ENCODE results near the gene PODXL.
"Not testable (repeated sequence)": the region's sequence is repeated elsewhere in the genome, so short reads cannot be mapped to it uniquely, and the experiment has no call there.

The PODXL gene

DNA sequence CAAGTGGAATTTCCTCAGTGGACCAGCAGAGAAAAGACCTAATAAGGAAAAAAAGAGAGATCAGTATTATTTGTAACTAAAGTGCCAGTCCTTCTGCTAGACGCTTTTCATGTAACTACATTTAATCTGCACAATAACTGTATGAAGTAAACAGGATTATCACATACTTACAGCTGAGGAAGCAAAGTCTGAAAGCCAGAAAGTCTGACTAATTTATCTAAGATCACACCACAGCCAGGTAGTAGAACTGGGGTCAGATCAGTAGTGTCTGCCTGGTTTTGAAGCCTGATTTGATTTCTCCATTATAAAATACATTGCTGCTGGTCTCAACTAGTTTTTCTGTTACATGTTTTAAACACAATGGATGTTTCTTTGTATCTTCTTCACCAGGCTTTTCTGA lies 69.2 kb downstream of the PODXL start:
- DNase-seq: no peak

DNA sequence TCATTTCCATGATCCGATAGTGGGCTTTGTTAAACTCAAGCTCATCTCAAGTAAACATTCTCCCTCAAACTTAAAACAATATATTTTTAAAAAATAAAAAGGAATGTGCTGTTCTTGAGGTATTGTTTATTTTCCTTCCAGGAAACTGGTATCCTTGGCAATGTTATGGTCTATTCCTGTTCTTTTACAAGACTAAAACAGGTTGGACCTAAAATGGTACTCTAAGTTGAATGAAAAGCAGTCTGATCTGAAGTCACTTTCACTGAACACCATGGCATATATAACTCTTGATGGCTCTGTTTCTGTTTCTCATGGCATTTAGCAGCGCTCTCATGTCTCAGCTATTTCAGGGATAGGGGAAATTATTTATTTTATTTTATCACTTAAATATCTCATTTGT lies 70.1 kb downstream of the PODXL start:
- DNase-seq: no peak

DNA sequence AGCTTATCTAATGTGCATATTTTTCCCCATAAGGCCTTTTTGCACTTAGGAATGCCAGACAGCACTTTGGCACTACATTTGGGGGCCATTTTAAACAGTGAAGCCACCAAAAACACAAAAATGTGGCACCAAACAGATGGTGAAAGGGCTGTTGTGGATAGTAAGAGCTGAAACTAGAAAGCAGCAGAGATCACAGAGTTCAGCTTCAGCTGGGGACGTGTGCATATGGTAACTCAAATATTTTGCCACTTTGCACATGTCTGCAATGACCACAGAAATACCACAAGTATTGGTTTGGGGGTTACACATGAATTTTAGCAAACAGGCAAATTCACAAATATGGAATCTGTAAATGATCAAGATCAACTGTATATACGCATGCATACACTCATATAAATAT lies 72.8 kb downstream of the PODXL start:
- DNase-seq: no peak

DNA sequence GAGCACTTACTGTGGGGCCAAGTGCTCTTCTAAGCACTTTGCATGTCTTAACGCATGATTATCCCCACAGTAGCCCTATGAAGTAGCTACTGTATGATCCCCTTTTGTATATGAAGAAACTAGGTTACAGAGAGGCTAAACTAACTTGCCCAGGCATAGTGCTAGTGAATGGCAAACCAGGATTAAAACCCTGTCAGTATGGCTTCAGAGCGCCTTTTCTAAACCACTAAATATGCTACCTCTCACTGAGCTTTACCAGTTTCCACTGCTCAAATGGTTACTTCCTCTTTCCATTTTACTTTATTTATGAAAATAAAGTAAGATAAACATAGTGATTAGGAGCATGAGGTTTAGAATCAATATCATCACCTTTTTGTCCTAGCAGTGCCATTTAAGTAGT lies 73.6 kb downstream of the PODXL start:
- no peak for DNase-seq

DNA sequence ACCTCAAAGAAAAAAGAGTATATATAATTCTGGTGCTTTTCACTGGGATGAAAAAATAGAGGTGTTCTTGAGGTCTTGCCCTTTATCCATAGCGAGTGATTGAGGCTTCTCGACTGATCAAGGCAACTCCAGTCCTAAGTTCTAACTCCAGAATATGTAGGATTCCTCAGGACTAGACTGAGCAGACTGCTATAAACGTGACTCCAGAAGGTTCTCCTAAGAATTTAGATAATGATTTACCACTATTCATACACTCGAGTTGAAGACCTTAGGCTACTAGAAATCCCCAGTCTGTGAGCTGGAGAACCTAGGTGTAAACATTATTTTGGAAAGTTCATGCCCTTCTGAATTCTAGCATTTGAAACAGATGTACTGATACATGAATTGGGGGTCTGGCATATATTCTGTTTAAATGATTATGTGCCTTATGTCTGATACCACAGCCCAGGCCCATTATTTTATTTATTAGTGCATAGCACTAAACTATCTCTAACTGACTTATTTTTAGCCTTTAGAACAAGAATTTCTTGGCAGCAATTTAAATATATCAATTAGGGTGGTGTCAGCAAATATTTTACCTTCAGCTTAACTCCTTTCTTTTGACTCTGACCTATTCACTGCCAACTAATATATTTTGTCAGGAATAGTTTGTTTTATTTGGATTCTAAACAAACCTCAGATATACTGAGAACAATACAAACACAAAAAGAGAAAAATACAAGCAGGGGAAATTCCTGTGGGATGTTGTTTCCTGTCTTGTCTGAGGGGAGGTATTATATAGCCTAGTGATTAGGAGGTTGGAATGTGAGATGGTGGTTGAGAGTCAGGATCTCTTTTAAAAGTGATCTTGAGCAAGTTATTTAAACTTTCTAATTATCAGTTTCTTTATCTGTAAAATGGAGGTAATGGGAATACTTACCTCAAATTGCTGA lies 75.8 kb downstream of the PODXL start:
- no peak for DNase-seq

DNA sequence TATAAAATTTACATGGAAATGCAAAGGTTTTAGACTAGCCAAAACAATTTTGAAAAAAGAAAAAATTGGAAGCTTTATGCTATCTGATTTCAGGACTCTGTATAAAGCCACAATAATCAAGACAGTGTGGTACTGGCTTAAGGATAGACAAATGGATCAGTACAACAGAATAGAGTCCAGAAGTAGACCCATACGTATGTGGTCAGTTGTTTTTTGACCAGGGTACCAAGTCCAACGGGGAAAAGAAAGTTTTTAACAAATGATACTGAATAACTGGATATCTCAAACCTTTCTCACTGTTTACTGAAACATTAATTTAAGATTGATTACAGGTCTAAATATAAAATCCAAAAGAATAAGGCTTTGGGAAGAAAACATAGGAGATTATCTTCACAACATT lies 79.7 kb downstream of the PODXL start:
- DNase-seq: no peak

DNA sequence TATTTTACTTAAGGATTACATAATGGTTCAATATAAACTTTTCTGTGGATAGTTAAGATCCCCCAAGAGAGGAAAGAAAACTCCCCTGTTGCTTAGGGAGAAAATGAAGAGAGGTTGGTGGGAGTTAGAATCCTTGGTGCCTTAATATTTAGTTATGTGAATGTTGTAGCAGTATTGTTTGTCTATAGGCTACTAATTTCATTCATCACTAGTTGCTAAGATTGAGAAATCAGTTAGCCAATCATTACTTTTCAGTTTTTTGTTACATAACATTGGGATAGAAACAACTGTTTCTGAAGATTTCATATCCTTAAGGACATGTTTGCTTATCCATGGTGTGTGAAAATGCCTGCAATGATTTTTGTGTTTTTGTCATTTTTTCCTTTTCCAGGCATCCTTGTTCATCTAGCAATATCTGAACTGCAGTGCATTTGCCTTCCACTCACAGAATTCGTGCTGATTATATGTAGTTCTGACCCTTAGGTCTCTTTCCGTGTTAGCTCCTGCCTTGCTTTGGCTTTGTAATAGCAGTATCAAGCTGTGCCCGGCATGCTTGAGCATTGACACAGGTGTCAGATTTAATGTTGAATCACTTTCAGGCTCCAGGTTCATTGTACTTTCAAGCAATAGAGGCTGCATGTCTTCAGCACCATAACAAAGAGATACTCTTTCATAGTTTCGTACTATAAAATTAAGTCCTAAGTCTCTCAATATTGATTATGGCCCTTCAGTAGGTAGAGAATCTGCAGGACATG lies 85.0 kb downstream of the PODXL start:
- no peak for DNase-seq

DNA sequence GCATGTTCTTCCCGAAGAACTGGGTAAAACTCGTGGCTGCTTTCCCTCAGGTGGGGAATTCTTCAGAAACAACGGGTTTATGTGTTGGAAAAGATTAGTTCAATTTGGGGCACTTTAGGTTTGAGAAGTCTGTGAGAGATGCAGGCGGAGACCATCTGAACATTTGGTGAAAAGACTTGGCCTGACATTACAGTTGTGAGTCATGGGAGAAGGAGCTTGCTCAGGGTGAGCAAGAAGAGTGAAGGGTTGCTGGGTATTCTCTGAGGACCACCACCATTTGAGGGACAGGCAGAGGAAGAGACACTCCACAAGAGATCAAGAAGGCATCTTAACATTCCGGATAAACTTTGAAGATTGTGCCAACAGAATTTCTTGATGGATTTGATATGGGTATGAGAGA lies 88.6 kb downstream of the PODXL start:
- DNase-seq: no peak

DNA sequence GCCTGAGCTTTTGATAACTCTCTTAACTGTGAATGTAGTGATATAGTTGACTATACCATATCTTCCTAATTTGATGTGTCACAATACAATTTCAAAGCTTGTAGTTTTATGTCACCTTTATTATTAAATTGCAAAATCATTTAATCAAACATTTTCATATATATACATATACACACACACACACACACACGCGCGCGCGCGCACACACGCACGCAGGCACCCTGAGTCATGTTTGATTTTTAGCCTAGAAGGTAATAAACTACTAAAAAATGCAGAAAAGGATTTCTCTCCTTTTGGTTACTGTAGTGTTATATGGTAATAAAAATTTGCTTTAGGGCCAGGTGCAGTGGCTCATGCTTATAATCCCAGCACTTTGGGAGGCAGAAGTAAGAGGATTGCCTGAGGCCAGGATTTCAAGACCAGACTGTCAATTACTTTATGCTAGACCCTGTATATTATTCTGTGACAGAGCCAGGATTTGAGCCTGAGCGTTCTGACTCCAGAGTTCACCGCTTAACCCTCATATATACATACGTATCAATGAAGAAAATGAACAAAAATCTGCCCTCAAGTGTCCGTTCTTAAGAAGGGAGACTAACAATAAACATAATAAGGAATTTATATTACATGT lies 89.6 kb downstream of the PODXL start:
- no peak for DNase-seq

DNA sequence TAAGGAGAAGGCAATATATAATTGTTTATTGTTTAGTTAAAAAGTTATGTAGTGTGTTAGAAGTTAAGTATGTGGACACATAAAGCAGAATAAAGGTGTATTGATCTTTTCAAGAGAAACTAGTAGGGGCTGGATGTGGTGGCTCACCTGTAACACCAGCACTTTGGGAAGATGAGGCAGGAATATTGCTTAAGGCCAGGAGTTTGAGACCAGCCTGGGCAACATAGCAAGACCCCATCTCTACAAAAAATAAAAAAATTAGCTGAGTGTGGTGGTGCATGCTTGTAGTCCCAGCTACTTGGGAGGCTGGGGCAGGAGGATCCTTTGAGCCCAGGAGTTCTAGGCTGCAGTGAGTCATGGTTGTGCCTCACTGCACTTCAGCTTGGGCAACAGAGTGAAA lies 93.7 kb downstream of the PODXL start:
- not testable (repeated sequence) for DNase-seq

DNA sequence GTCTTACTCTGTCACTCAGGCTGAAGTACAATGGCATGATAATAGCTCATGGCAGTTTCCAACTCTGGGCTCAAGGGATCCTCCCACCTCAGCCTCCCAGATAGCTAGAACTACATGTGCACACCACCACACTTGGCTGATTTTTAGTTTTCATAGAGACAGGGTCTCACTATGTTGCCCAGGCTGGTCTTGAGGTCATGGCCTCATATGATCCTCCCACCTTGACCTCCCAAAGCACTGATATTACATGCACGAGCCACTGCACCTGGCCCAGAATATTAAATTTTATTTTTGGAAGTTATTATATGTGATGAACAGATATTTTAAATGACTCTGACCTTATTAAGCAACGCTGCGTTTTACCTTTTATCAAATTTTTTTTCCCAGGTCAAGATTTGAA lies 94.4 kb downstream of the PODXL start:
- no peak for DNase-seq

DNA sequence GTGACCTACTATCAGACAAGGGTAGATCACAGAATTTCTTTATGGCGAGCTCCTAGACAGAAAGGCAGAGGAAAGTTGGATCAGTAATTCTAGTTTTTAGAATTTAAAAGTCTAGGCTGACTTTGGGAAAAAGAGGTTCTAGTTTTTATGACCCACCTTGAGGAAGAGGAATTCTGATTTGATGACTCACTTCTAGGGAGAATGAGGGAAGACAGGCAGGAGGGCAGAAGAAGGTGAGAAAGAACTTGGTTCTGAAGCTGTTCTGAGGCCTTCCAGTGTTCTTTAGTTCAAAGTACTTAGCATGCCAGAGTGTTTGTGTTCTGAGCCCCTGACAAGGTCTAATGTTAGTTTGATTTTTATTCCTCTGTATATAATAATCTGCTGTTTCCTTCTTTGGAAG lies 97.2 kb downstream of the PODXL start:
- no peak for DNase-seq

DNA sequence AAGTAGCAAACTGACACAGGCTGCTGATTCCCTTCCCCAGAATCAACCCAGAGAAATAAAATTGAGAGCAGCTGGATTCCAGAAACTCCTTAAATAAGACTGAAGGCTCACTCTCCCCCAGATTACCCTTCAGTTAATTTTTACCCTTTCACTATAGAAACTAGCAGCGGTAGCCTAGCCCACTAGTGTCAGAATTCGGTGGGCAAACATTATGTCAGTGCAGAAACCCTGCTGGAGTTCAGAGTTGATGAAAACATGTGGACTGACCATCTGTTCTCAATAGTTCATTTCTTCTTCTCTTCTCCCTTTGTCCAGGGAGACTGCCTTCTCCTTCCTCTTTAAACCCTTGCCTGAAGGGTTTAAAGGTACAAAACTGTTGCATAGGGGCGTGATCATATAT lies 100.1 kb downstream of the PODXL start:
- DNase-seq: no peak

DNA sequence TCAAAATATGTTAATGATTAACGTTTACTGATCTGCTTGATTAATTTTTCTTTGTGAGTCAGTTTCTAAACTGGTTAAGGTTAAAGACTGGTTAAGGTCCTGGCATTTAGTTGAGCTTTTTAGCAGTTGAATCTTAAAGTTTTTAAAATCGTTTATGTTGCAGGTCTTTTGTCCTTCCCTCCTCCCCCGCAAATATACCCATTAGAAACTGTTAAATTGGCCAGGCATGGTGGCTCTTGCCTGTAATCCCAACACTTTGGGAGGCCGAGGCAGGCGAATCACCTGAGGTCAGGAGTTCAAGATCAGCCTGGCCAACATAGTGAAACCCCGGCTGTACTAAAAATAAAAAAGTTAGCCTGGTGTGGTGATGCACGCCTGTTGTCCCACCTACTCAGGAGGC lies 100.9 kb downstream of the PODXL start:
- DNase-seq: no peak

DNA sequence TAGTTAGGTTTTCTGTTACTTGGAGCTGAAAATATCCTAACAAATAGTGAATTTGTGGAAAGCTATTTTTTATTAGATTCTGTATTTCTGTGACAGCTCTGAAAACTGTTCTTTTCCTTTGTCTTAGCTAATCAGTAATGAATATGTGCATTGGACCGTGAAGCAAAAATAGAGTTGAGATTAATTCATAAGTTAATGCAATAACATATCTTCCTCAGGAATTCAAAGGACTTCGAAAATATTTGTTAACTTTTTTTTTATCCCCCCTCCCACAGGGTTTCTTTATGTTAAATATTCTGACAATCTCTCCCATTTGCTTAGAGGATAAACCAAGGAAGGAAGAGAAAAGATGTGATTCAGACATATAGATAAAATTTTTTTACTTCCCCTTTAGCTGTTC lies 101.4 kb downstream of the PODXL start:
- DNase-seq: no peak

DNA sequence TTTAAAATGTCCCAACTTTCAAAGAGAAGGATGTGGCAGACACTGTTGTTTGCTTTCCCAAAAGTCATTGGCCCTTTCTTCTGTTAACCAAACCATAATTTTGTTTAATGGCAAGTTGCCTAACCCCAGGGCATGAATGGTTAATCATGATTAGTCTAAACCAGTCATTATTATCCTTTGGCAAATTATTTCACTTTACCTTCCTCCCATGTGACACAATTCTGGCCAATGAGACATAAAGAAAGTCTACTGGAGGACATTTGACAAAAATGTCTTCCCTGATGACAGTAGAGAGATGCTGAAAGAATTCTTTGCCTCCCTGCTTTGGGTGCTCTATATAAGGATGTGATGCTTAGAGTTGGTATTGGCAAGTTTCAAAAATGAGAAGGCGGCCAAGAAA lies 101.9 kb downstream of the PODXL start:
- DNase-seq: no peak
